Neural crest cell (in vitro differentiated cells): ENCODE measurements around the gene ARVCF. TPM values are rescaled to one million over a fixed set of nuclear protein-coding genes. Genes with fewer than 3 reads are reported as not detected.

ENCODE experiments used
- DNase-seq: peaks from one replicate; pipeline ENCODE4 v3.0.0; 2021; ENCODE audit warnings: low read depth, mixed read lengths, low spot score
- H3K27ac Mint-ChIP-seq: one replicate; pipeline ENCODE4 v1.8.0; 2021; ENCODE audit warnings: mild to moderate bottlenecking, mixed read lengths; ENCODE audit not compliant: unreplicated experiment
- H3K27me3 Mint-ChIP-seq: 2 replicates; pipeline ENCODE4 v1.8.0; 2021; ENCODE audit warnings: low read depth, mild to moderate bottlenecking, mixed read lengths
- H3K36me3 Mint-ChIP-seq: 2 replicates; pipeline ENCODE4 v1.8.0; 2021; ENCODE audit warnings: low read depth, mild to moderate bottlenecking, mixed read lengths
- H3K4me1 Mint-ChIP-seq: 2 replicates; pipeline ENCODE4 v1.8.0; 2021; ENCODE audit warnings: mixed read lengths
- H3K4me3 Mint-ChIP-seq: one replicate; pipeline ENCODE4 v1.8.0; 2021; ENCODE audit warnings: mild to moderate bottlenecking, mixed read lengths
- H3K9me3 Mint-ChIP-seq: 2 replicates; pipeline ENCODE4 v1.8.0; 2021; ENCODE audit warnings: mixed read lengths
- CTCF ChIP-seq: fragments of 200-600 bp; sonication (generic); conservative IDR thresholded peaks from 2 replicates; pipeline ENCODE4 v1.5.0; 2021; ENCODE audit warnings: antibody characterized with exemption, mild to moderate bottlenecking
- total RNA-seq: library from RNA; stranded (reverse); gene quantifications from 2 replicates; pipeline ENCODE4 v1.2.1, GENCODE V29; 2021

ARVCF gene
- total RNA-seq, 1 donor from 2014 or later = 105 TPM

GRCh38 chr22:20040327-20041200 is 23.9 kb upstream of the ARVCF start:
- H3K4me3 Mint-ChIP-seq = no peak overlapping the region
- no peaks in the 10 kb centered on the region for H3K27me3 Mint-ChIP-seq
- H3K36me3 Mint-ChIP-seq = peaks cover 3% of the 10 kb centered on the region
- H3K27ac Mint-ChIP-seq = no peak overlapping the region
- TF ChIP-seq CTCF = no peak
- no peak for DNase-seq
- H3K9me3 Mint-ChIP-seq = no peaks in the 10 kb centered on the region
- peaks cover 14% of the 10 kb centered on the region for H3K4me1 Mint-ChIP-seq

- Mint-ChIP-seq H3K4me3 (no peak overlapping the region), H3K27ac (no peak overlapping the region), H3K9me3 (no peaks in the 10 kb centered on the region), H3K36me3 (peaks cover 3% of the 10 kb centered on the region), H3K27me3 (no peaks in the 10 kb centered on the region), H3K4me1 (peaks cover 14% of the 10 kb centered on the region)
- no peak for DNase-seq
- TF ChIP-seq CTCF = no peak
These were observed 23.2 kb upstream of the ARVCF start for GRCh38 chr22:20039683-20040325.

- H3K27ac Mint-ChIP-seq = no peak overlapping the region
- no peak overlapping the region for H3K4me3 Mint-ChIP-seq
- TF ChIP-seq CTCF = no peak
- DNase-seq = no peak
- H3K9me3 Mint-ChIP-seq = no peaks in the 10 kb centered on the region
- peaks cover 14% of the 10 kb centered on the region for H3K4me1 Mint-ChIP-seq
- no peaks in the 10 kb centered on the region for H3K27me3 Mint-ChIP-seq
- H3K36me3 Mint-ChIP-seq = peaks cover 3% of the 10 kb centered on the region
These were observed 22.0 kb upstream of the ARVCF start for GRCh38 chr22:20038574-20038973.

- DNase-seq = no peak
- Mint-ChIP-seq H3K4me1 (peaks cover 14% of the 10 kb centered on the region), H3K9me3 (no peaks in the 10 kb centered on the region), H3K27ac (no peak overlapping the region), H3K4me3 (no peak overlapping the region), H3K27me3 (no peaks in the 10 kb centered on the region), H3K36me3 (peaks cover 3% of the 10 kb centered on the region)
- no peak for TF ChIP-seq CTCF
These were observed 20.8 kb upstream of the ARVCF start for GRCh38 chr22:20037419-20037818.

- peaks cover 3% of the 10 kb centered on the region for H3K36me3 Mint-ChIP-seq
- no peak overlapping the region for H3K27ac Mint-ChIP-seq
- H3K4me3 Mint-ChIP-seq = no peak overlapping the region
- no peak for DNase-seq
- H3K27me3 Mint-ChIP-seq = no peaks in the 10 kb centered on the region
- no peak for TF ChIP-seq CTCF
- H3K4me1 Mint-ChIP-seq = peaks cover 14% of the 10 kb centered on the region
- no peaks in the 10 kb centered on the region for H3K9me3 Mint-ChIP-seq
These were observed 20.1 kb upstream of the ARVCF start for GRCh38 chr22:20036535-20037392.
